ENCODE data around the gene ANKRD44.

ANKRD44 gene

DNA sequence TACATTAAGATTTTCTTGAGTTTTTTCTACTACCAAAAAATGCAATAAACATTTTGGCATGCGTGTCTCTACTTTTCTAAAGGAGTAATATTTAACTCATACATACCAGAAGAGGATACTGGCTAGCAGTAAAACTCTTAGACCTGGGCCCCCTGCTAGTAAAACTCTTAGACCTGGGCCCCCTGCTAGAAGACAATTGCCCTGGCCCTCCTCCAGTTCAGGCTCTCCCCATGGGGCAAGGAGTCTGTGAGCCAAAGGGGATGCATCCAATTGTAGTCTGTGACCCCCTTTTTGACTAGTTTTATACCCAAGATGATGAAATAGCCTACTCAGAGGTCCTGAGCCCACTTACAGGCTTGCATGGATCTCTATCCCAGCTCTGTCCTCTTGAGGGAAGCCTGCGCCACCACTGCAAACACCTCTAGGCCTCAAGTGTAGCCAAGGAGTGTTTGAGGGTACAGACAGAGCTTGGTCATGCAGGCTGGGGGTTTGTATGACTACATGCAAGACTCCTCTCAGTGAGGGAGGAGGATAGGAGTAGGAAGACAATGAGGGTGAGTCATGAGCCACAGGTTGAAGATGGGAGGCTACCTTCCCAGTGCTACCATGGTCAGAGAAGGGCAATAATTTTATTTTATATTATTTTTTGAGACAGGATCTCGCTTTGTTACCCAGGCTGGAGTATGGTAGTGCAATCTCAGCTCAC is 338.9 kb downstream of the ANKRD44 start:
- DNase-seq, result no peak

DNA sequence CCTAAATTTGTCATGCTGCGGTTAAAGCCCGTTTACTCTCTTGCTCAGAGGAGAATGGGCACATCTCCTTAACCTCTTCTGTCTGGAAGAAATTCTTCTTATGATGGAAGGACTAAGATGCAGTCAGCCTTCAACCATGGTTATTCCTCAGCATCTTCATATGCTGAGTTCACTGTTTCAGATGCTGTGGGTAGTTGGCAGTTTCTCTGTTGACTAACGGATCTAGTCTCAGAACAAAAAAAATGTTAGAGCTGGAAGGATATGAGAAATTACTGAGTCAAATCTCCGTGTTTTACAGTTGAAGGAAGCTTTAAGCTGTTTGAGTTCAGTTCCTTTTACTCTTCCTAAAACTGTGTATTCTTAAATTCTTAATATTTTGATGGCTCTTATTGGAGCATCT is 340.5 kb downstream of the ANKRD44 start:
- DNase-seq, result no peak

DNA sequence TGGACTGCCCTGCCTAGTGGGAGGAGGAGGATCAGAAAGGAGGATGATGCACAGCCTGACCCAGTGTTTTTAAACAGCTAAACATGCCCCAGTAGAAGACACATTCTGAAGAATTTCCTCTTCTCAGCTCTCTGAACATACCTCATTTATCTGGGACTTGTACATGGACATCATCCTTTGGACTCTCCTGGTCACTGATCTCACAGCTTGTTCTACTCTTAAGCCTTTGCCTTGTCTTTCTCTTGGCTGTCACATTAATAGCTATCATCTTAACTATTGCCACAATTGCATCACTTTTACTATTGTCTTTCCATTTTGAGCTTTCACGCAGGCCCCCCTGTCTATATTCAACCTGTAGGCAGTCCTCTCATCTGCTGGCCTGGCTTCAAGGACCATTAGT is 342.1 kb downstream of the ANKRD44 start:
- no peak for DNase-seq

DNA sequence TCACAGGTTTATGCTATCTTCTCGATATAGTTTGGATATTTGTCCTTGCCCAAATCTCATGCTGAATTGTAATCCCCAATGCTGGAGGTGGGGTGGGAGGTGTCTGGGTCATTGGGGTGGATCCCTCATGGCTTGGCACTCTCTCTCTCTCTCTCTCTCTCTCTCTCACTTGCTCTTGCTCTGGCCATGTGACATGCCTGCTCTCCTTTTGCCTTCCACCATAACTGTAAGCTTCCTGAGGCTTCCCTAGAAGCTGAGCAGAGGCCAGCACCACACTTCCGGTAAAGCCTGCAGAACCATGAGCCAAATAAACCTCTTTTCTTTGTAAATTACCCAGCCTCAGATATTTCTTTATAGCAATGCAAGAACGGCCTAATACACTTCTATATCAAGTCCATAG is 342.8 kb downstream of the ANKRD44 start:
- no peak for DNase-seq

DNA sequence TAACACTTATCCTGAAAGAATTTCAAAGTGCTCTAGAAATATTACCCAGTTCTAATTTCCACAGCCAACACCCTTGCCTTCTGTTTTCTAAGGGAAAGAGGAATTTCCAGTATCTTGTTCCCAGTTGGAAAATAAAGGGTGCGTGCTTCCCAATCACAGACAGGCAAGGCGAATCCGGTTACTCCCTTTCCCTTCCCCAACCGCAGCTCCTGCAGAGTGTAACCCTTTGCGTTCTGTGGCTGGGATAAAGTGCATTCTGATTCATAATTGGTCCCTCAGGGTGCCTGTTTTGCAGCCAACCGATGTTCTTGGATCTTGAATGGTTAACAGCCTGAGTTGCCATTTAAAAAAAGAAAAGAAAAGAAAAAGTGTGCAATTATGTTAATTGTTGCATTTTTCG is 343.5 kb downstream of the ANKRD44 start:
- DNase-seq, result no peak

DNA sequence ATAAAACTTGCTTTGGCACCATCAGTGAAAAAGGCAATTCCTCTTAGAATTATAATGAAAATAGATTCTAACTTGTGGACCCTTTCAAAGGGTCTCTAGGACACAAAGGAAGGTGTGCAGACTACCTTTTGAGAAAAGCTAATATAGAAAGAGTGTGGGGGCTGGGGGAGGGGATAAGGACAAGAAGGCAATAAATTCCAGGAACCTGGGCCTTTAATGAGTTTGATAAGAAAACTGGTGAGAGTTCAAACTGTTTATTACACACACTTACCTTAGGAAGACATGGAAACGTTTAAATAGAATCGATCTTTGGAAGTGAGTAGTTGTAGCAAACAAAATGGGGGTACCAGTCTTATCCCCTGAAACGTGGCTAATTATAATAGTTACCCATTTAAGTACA is 344.5 kb downstream of the ANKRD44 start:
- no peak for DNase-seq

DNA sequence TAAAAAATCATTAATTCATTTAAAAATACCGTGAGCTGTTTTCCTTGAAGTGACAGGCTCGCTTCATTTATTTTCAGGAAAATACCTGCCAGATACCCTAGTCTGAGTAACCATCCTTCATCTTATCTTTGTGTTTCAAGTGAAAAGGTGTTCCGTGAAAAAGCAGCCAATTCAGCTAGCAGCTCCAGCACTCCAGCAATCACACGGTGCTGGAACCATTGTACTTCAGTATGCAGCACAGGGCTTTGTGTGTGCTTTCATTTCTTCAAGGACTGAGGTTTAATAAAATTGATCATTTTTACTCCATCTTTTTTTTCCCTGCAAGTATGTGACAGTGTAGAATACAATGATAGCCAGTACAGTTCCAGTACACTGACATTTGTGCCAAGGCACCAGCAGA is 344.9 kb downstream of the ANKRD44 start:
- DNase-seq, result no peak

DNA sequence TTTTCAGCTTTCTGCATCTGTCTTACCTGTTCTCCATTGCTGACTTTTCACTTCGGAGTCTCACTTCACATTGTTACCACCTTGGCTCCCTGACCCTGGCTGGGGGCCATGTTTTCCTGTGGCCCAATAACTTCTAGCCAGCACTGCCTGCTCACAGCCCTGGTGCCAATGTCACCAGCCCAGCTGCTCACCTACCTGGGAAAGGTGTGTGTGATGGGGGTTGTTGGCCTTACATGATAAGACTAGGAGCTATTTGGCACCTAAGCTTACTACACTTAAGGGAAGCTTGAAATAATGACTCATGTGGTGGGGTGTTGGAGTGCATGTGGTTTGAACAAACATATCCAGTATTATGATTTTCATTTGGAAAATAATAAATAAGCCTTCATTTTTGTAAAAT is 346.6 kb downstream of the ANKRD44 start:
- no peak for DNase-seq

DNA sequence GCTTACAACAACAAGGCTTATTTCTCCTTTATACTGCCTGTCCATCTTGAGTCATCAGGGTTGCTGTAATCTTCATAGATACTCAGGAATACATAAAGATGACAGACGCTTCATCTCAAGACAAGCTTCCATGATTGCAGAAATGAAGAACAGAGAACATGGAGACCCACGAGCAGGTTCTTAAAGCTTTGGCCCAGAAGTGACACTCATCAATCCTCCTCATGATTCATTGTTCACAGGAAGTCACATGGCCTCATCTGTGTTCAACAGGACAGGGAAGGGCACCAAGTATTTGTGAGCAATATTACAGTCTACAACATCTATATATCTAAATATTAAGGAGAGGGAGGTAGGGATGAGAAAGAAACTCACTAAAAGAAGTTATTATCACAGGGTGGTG is 347.5 kb downstream of the ANKRD44 start:
- DNase-seq, result peak in 1 of 2 donors; percentile 9

DNA sequence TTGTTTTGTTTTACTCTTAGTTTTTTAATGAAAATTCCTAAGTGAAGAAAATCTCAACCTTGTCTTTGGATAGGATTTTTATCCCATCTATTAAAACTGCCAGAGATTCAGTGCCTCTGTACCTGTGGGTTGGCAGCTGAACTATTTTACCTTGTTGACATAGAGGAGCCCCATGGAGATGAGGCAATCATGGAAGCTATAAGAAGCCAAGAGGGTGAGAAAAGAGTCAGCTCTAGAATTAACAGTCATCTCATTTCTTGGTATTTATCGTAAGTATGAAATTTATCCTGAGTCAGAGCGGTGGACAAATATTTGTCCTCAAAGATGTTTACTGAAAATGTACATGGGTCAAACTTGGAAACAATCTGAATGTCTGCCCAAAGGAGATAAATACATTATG is 348.3 kb downstream of the ANKRD44 start:
- no peak for DNase-seq

DNA sequence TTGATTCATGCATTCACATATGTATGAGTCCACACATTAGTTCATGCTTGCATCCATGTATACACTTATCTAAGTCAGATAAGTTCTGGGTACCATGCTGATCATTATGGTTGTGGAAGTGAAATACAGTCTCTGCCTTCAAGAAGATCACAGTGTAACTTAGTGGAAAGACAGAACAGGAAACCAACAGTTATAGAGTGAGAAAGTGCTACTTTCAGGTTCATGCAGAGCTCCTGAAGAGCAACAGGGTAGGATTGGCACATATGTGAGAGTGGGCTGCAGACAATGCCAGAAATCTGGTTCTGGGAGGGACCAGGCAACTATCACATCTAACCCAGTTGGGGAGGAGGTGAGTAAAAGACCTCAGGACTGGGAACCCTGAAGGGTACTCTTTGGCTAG is 348.7 kb downstream of the ANKRD44 start:
- DNase-seq, result no peak

DNA sequence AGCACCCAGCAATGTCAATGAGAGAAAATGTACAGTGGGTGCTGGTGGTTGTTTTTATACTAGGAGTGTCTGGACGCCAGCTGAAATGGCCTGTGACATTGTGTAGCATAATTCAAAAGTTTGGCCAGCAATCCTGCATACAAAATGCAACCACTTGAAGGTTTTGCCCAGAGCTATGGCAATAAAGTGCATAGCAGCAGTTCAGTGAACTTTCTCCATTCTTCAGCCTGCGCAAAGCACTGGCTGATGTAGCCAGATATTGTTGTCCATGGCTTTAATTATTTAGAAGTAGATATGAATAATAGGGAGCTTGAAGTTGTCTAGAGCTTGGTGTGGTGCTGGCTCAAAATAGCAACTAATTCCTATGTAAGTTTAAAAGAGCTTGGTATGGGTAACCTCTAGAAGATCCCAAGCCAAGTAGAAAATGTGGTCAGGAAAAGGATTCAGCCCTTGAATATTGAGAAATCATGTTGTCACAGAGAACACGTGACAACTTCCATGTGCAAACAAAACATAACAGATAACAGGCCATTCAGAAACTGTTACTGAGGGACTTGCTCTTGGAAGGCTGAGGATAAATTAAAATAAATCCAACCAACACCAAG is 350.7 kb downstream of the ANKRD44 start:
- no peak for DNase-seq

DNA sequence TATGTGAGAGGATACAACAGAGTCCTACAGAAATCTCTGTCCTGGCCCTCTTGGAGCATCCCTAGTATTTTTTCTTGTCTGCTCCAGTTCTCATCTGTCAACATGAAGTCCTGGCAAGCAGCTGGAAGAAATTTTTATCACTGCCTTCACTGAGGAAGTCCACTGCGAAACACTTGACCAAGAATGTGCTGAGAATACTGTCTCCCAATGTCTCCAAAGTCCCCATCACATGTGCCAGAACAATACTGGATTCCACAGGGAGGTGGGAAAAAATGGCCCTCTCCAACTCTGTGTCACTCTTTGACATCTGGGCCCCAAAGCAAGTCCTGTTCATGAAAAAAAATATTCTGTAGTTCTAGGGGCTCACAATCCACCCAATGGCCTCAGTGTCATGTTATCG is 351.3 kb downstream of the ANKRD44 start:
- DNase-seq, result no peak

DNA sequence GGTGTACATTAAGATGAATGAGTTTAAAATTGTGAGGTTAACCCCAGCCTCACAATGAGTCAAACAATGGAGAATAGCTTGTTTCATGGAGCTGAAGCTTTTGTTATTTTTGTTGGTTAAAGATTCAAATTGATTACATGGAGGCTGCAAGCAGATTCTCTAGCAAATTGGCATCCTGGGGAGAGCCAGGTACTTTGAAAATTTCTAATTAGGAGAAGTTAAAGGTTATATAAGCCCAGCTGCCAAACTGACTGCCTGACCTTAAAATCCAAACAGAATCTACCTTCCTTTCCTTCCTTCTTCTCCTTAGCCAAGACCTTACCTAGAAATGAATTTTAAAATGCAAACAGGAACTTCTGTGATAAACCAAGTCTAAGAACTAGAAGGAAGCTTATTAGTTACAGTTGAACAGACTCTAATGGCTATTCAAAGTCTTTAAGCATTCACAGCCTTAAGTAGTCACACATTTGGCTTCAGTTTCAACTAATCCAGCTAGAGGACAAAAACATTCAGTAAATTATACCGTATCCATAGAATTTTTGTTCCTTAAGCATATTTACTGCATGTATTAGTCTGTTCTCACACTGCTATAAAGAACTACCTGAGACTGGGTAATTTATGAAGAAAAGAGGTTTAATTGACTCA is 352.6 kb downstream of the ANKRD44 start:
- no peak for DNase-seq

DNA sequence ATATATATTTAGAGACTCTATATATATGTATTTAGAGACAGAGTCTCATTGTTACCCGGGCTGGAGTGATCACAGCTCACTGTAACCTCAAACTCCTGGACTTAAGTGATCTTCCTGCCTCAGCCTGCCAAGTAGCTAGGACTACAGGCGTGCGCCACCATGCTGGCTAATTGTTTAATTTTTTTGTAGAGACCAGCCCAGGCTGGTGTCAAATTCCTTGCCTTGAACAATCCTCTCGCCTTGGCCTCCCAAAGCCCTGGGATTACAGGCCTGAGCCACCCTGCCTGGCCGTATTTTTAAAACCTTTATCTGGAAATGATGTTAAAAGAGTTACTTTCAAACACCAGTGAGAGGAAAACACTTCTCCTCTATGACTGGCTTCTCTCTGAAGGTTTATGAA is 353.1 kb downstream of the ANKRD44 start:
- DNase-seq, result no peak

DNA sequence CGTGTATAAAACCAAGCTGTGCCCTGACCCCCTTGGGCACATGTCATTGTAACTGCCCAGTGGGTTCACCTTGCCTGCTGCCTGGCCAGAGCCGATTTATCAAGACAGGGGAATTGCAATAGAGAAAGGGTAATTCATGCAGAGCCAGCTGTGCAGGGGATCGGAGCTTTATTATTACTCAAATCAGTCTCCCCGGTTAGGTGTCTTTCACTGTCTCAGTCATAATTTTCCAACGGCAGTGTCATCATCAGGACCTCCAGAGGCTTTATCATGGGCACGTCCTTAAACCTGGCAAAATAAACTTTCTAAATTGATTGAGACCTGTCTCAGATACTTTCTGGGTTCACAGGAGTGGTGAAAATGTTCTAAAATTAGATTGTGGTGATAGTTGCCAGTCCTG is 354.5 kb downstream of the ANKRD44 start:
- no peak for DNase-seq

DNA sequence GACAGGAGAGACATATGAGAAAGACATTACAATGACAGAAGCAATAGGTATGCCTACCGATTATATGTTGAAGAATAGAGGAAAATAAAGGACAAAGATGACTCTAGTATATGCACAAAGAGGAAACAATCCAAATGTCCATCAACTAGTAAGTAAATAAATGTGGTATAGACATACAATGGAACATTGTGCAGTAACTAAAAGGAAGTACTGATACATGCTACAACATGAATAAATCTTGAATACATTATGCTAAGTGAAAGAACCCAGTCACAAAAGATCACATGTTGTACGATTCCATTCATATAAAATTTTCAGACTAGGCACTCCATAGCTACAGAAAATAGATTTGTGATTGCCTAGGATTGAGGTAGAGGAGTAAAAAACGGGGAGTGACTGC is 355.5 kb downstream of the ANKRD44 start:
- DNase-seq, result no peak

DNA sequence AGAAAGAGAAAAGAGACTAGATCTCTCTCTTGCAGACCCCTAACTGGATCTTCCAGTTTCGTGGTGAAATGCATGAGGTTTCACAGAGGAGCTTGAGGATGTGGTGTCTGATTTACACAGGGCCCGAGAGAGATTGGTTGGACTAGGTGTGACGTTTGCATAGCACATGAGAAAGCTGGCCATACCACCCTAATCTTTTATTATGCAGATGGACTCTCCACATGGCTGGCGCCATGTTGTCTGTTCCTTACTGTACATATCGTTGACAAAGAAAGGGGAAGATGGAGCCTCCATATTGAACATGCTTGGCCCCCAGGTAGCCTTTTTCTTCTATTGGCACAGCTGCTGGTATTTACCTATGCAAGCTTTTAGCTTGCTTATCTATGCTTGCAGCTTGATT is 356.6 kb downstream of the ANKRD44 start:
- DNase-seq, result no peak

DNA sequence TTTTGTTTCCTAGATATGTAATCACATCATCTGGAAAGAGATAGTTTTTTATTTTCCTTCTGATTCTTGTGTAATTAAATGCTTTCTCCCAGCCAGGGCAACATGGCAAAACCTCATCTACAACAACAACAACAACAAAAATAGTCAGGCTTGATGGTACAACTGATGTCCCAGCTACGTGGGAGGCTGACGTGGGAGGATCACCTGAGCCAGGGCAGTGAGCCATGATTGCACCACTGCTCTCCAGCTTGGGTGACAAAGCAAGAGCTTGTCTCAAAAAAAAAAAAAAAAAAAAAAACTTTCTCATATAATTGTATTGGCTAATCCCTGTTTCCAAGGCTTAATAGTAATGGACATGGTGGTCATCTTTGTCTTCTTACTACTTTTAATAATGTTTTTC is 357.6 kb downstream of the ANKRD44 start:
- DNase-seq, result no peak

DNA sequence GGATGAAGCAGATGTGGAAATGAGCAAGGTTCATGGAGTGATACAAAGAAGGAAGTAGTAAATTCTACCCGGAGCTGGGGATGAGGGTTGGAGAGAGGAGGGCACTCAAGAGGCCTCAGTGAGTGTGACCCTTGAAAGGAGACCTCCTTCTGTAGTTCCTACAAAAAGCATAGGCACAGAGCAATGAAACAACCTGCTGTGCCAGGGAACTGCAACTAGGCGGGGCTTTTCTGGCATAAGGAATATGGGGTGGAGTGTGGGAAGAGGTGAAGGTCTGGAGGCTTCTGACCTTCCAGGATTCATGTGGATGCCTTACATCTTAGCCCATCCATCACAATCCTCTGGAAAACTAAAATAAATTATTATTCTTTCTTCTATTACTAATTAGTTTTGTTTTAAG is 358.6 kb downstream of the ANKRD44 start:
- no peak for DNase-seq

DNA sequence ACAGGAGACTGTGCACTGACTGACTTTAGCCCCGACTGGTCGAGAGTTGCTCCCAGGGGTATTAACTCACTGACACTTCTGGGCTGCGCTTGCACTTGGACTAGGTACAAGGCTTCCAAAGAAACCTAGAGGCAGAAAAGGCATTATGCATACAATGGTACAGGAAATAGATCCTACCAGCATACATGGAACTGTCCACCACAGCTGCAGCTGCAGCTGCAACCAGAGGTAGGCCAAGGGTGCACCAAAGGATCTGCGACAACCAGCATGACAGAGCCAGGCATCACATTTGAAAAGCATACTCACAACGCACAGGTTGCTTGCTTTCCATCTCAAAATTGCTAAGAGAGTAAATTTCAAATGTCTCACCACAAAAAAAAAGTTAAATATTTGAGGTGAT is 361.5 kb downstream of the ANKRD44 start:
- no peak for DNase-seq

DNA sequence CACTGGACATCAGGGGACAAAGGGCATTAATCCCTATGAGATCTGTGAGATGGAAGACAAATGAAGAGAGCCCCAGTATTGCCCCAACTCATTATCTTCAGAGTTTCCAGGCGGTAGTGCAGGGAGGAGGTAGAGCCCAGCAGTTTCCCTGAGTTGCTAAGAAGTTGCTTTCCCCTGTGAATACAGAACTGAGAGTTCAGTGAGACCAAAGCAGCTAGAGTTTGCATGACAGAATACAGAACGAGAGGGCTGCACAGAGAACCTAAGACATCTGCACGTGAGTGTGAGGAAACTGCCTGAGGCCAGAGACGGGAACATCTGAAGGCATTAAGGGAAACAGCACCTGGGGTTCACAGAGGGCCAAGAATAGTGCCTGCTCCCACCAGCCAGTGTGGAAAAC is 366.0 kb downstream of the ANKRD44 start:
- no peak for DNase-seq

DNA sequence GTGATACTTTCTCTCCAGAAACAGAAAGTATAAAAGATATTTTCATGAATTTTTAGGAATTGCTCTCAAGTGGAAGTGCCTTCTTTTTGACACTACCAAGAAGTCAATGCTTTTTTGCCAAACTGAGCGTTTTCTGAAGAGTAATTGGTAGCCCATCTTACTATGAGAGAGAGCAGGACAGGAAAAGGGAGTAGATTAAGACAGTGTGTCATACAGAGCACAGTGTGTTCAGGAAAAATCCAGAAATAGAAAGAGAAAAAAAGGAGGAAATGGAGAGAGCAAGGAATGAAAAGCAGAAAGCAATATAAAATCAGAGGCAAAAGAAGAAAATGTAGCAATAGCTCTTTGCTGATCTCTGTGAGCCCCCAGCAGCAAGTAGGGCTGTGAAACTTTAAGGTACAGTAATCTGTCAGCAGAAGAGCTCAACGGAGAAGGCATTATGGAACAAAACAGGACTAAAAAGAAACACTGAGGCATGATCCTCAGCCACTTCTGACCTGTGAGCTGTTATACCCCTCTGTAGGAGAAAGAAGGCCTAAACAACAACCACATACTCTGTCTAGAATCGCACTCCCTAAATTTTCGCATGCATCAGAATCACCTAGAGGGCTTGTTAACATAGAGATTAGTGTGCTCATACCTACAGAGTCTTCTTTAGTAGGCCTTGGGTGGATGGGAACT is 369.0 kb downstream of the ANKRD44 start:
- no peak for DNase-seq

DNA sequence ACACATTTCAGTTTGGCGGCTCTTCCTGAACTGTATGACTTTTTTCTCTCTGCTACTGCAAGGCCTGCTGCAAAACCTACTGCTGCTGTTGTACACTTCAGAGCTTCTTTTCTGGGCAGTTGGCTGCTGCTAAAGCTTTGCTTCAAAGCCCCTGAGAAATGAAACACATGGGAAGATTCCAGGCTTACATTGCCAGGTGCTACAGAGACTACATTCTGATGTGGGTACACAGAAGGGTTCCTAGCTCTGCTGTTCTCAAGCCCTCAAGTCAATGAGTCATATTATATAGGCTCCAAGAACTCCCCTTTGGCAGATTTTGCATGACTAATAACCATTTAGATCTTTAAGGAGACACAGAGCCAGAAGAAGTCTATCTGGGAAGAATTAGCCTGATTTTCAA is 371.2 kb downstream of the ANKRD44 start:
- no peak for DNase-seq

Measured in activated CD4-positive, alpha-beta T cell treated with anti-CD3 and anti-CD28 coated beads for 4 hours (primary cell).